B cell (primary cell): ENCODE measurements around the gene SEH1L. TPM values are rescaled to one million over a fixed set of nuclear protein-coding genes. Genes with fewer than 3 reads are reported as not detected.
"Not testable (repeated sequence)": the region's sequence is repeated elsewhere in the genome, so short reads cannot be mapped to it uniquely, and the experiment has no call there.

ENCODE experiments used
- ATAC-seq: fragments of 200-7000 bp; cut with Tn5 transposase; one replicate; pipeline ENCODE4 v1.10.0; 2021; ENCODE audit warnings: low read depth, mild to moderate bottlenecking, moderate number of reproducible peaks, moderate library complexity
- CTCF ChIA-PET: fragments of 350-600 bp; sonication (Branson Sonifier 250); formaldehyde crosslinking; loops from one replicate; lab custom pipeline; 2021; ENCODE audit warnings: antibody characterized with exemption, inconsistent platforms; lab: Charles Lee
- POLR2A ChIA-PET: fragments of 350-600 bp; sonication (Branson Sonifier 250); formaldehyde crosslinking; loops from one replicate; lab custom pipeline; 2021; ENCODE audit warnings: antibody characterized with exemption; lab: Charles Lee
- DNase-seq: peaks from one replicate; pipeline ENCODE4 v3.0.0; 2013
- H2AFZ ChIP-seq: 2 replicates; pipeline ENCODE4 v1.6.1; 2012; ENCODE audit warnings: mild to moderate bottlenecking, low read depth, low read length; ENCODE audit not compliant: insufficient read depth, poor library complexity, severe bottlenecking
- H3K27ac ChIP-seq, 2 donors: 1 replicate in 1 of 2; 2 replicates in 1 of 2; pipeline ENCODE4 v1.5.1; 2012 to 2013; ENCODE audit warnings: low read length in 2 of 2, mild to moderate bottlenecking in 2 of 2, moderate library complexity in 1 of 2
- H3K27me3 ChIP-seq, 4 experiments: fragments of 200-600 bp in 1 of 4; sonication (generic) in 1 of 4; replicated peaks in 1 of 4; 1 replicate in 2 of 4; 2 replicates in 2 of 4; pipeline versions ENCODE4 v1.6.1 to v1.7.0; 2013 to 2016; ENCODE audit warnings: low read length in 3 of 4, mild to moderate bottlenecking in 2 of 4, mixed read lengths in 1 of 4, moderate library complexity in 1 of 4; ENCODE audit not compliant: insufficient read depth in 4 of 4, control insufficient read depth in 3 of 4; ENCODE audit errors: control extremely low read depth in 1 of 4
- H3K36me3 ChIP-seq, 2 experiments: replicated peaks in 1 of 2; 1 replicate in 1 of 2; 2 replicates in 1 of 2; pipeline versions ENCODE4 v1.6.1 to v1.7.1; 2013; ENCODE audit warnings: low read length in 1 of 2; ENCODE audit not compliant: insufficient read depth in 2 of 2, control insufficient read depth in 1 of 2; ENCODE audit errors: control extremely low read depth in 1 of 2, extremely low read depth in 1 of 2
- H3K4me1 ChIP-seq, 2 donors: fragments of 200-600 bp in 1 of 2; sonication (generic) in 1 of 2; 1 replicate in 1 of 2; 2 replicates in 1 of 2; pipeline versions ENCODE4 v1.5.1 to v1.6.1; 2013 to 2017; ENCODE audit warnings: low read length in 2 of 2; ENCODE audit not compliant: control insufficient read depth in 2 of 2, insufficient read depth in 2 of 2
- H3K4me2 ChIP-seq: replicated peaks from 2 replicates; pipeline ENCODE3; 2012; ENCODE audit warnings: mild to moderate bottlenecking, low read depth, low read length; ENCODE audit not compliant: poor library complexity, severe bottlenecking
- H3K4me3 ChIP-seq, 5 experiments: fragments of 200-600 bp in 1 of 5; sonication (generic) in 1 of 5; 1 replicate in 3 of 5; 2 replicates in 2 of 5; pipeline versions ENCODE4 v1.5.1 to v1.7.0; 2011 to 2016; ENCODE audit warnings: low read length in 4 of 5, mild to moderate bottlenecking in 4 of 5, low read depth in 2 of 5, control low read depth in 1 of 5, moderate library complexity in 1 of 5; ENCODE audit not compliant: insufficient read depth in 1 of 5; ENCODE audit errors: control extremely low read depth in 1 of 5, extremely low read depth in 1 of 5
- H3K79me2 ChIP-seq: fragments of 200-600 bp; sonication (generic); one replicate; pipeline ENCODE4 v1.6.0; 2016; ENCODE audit warnings: low read length; ENCODE audit not compliant: control insufficient read depth, insufficient read depth
- H3K9ac ChIP-seq: fragments of 200-600 bp; sonication (generic); 2 replicates; pipeline ENCODE4 v1.6.1; 2017; ENCODE audit warnings: mild to moderate bottlenecking, low read length, moderate library complexity
- H3K9me3 ChIP-seq, 3 donors: one replicate each; pipeline versions ENCODE4 v1.6.1 to v1.7.1; 2013; ENCODE audit warnings: low read length in 2 of 3; ENCODE audit not compliant: control insufficient read depth in 2 of 3, insufficient read depth in 1 of 3; ENCODE audit errors: control extremely low read depth in 1 of 3
- H4K20me1 ChIP-seq: 2 replicates; pipeline ENCODE4 v1.6.0; 2012; ENCODE audit warnings: mild to moderate bottlenecking, low read length; ENCODE audit not compliant: insufficient read depth, control insufficient read depth, poor library complexity, severe bottlenecking
- H3K27ac Mint-ChIP-seq: one replicate; pipeline ENCODE4 v1.8.0; 2021; ENCODE audit warnings: mixed read lengths
- H3K27me3 Mint-ChIP-seq: one replicate; pipeline ENCODE4 v1.8.0; 2021; ENCODE audit warnings: mixed read lengths
- H3K4me1 Mint-ChIP-seq: one replicate; pipeline ENCODE4 v1.8.0; 2021; ENCODE audit warnings: mixed read lengths
- H3K4me3 Mint-ChIP-seq: one replicate; pipeline ENCODE4 v1.8.0; 2021; ENCODE audit warnings: mixed read lengths
- H3K9me3 Mint-ChIP-seq: one replicate; pipeline ENCODE4 v1.8.0; 2022; ENCODE audit warnings: mixed read lengths; ENCODE audit not compliant: insufficient read depth
- CTCF ChIP-seq: fragments of 200-600 bp; IDR thresholded peaks from one replicate; pipeline ENCODE4 v1.8.0; 2022; ENCODE audit warnings: antibody characterized with exemption, mild to moderate bottlenecking
- EZH2 ChIP-seq: IDR thresholded peaks from 2 replicates; pipeline ENCODE4 v1.6.1; 2012; ENCODE audit warnings: borderline replicate concordance, low read depth, mild to moderate bottlenecking, moderate library complexity, low read length; ENCODE audit not compliant: insufficient read depth, poor library complexity, severe bottlenecking
- WGBS: methylation state at CpG from one replicate; pipeline ENCODE4 v1.1.5; 2013; ENCODE audit warnings: missing lambda C conversion rate; ENCODE audit not compliant: insufficient coverage; 5-methylcytosine and 5-hydroxymethylcytosine counted together
- intact Hi-C: fragments of 100-400 bp; cut with micrococcal nuclease; formaldehyde crosslinking; loops from one replicate; pipeline ENCODE4 v1.10.0; 2022
- polyA plus RNA-seq: library from polyadenylated mRNA; depleted of rRNA; stranded (reverse); fragments of >200 nt; gene quantifications from 2 replicates; pipeline ENCODE4 v1.2.3, GENCODE V29; 2012
- total RNA-seq, 2 donors: library from RNA; stranded (reverse); fragments of 120-200 nt in 1 of 2; gene quantifications; 1 replicate in 1 of 2; 2 replicates in 1 of 2; pipeline versions ENCODE4 v1.2.3 to v1.2.4, GENCODE V29; 2013 to 2022

Gene SEH1L
- total and polyA plus RNA-seq, 2 donors (not counting 1 experiment from before 2014, with no cell fraction given), result 8.7 to 46.4 TPM

DNA sequence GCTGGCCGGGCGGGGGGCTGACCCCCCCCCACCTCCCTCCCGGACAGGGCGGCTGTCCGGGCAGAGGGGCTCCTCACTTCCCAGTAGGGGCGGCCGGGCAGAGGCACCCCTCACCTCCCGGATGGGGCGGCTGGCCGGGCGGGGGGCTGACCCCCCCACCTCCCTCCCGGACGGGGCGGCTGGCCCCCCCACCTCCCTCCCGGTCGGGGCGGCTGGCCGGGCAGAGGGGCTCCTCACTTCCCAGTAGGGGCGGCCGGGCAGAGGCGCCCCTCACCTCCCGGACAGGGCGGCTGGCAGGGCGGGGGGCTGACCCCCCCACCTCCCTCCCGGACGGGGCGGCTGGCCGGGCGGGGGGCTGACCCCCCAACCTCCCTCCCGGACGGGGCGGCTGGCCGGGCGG, 32.3 kb downstream of the SEH1L start:
- H3K4me3 ChIP-seq, H4K20me1 ChIP-seq, intact Hi-C loops, H3K9me3 Mint-ChIP-seq, H3K4me1 ChIP-seq, H3K27me3 Mint-ChIP-seq, H3K9me3 ChIP-seq, H3K27ac ChIP-seq, POLR2A ChIA-PET, H3K9ac ChIP-seq, CTCF ChIA-PET, H3K27ac Mint-ChIP-seq, H3K4me3 Mint-ChIP-seq, H3K27me3 ChIP-seq, H3K79me2 ChIP-seq, H2AFZ ChIP-seq, H3K4me2 ChIP-seq, DNase-seq, H3K4me1 Mint-ChIP-seq, ATAC-seq: not testable (repeated sequence)
- no CpG with 5 or more reads among the region's 34 CpGs for WGBS
- H3K36me3 ChIP-seq, result peaks cover 7 to 48% of the 10 kb centered on the region in 2 experiments

- Histone ChIP-seq H3K4me3 (no peak overlapping the region), H3K79me2 (peaks cover 34% of the 10 kb centered on the region), H3K27ac (no peak overlapping the region), H2AFZ (peak overlapping the region; percentile 97), H3K27me3 (no peaks in the 10 kb centered on the region), H3K9ac (no peak overlapping the region), H4K20me1 (peaks cover 21% of the 10 kb centered on the region), H3K36me3 (peaks cover 4 to 8% of the 10 kb centered on the region in 2 experiments), H3K4me1 (peaks cover 19 to 25% of the 10 kb centered on the region in 2 donors), H3K4me2 (no peak overlapping the region), H3K9me3 (no peaks in the 10 kb centered on the region)
- ChIA-PET CTCF (no interaction called here), POLR2A (no interaction called here)
- 100% methylated on average over 7 of the region's 8 CpGs for WGBS
- no peak for ATAC-seq
- TF ChIP-seq EZH2 (no peak), CTCF (no peak)
- peaks cover 36% of the 10 kb centered on the region for H3K4me1 Mint-ChIP-seq
- peak overlapping the region; percentile 47 for H3K27ac Mint-ChIP-seq
- H3K9me3 Mint-ChIP-seq, result no peaks in the 10 kb centered on the region
- no peak for DNase-seq
- no peaks in the 10 kb centered on the region for H3K27me3 Mint-ChIP-seq
- intact Hi-C loops, result loop anchor here (5.0 kb wide), 3 partner anchors 152 to 623 kb away; no protein-coding TSS in a partner anchor
- peak overlapping the region; percentile 99 for H3K4me3 Mint-ChIP-seq
These were observed 41.7 kb downstream of the SEH1L start for GRCh38 chr18:12989397-12990122.
